ENCODE results near the gene RMND5B. TPM values are rescaled to one million over a fixed set of nuclear protein-coding genes. Genes with fewer than 3 reads are reported as not detected.

The RMND5B gene
- polyA plus RNA-seq, 1 of the 3 experiments (the other 2 are of a cell fraction), result 42.8 TPM

GRCh38 chr5:178149199-178149932 lies 18.6 kb downstream of the RMND5B start (continued):
- TF ChIP-seq REST (IDR thresholded peaks at IDR 0.05; ENCODE audit: low read depth, low read length) (no peak), RCOR1 (IDR thresholded peaks at IDR 0.05; ENCODE audit: low read length) (no peak), MEF2A (IDR thresholded peaks at IDR 0.05; ENCODE audit: borderline replicate concordance, low read depth) (no peak)

- H3K9ac ChIP-seq, result no peak overlapping the region
- H3K36me3 ChIP-seq (replicated peaks in 1 of 2; ENCODE audit: control insufficient read depth in 1 of 2, insufficient read depth in 2 of 2, low read length in 1 of 2), result peaks cover 24 to 57% of the 10 kb centered on the region in 2 experiments
- H3K4me3 ChIP-seq (ENCODE audit: low read depth in 2 of 2, low read length in 1 of 2), result no peak overlapping the region
- DNase-seq, result no peak
- no peak overlapping the region for H2AFZ ChIP-seq (ENCODE audit: low read depth)
- ChIA-PET CTCF (interaction anchor here (1.2 to 18.9 kb wide), 3 partner anchors 10 to 75 kb away, joined by 3 to 319 read pairs (median 3); no protein-coding TSS in a partner anchor), POLR2A (no interaction called here)
- H3K79me2 ChIP-seq (ENCODE audit: insufficient read depth), result peaks cover 21% of the 10 kb centered on the region
- no peaks in the 10 kb centered on the region for H3K27me3 ChIP-seq (ENCODE audit: insufficient read depth)
- peaks cover 0 to 22% of the 10 kb centered on the region in 2 experiments; a peak in 3 of 4 replicates for H3K4me1 ChIP-seq (ENCODE audit: control insufficient read depth in 1 of 2, insufficient read depth in 2 of 2, low read depth in 1 of 2, low read length in 1 of 2)
- H3K9me2 ChIP-seq, result no peaks in the 10 kb centered on the region
- peak overlapping the region in 1 of 2 experiments; percentile 13; a peak in 1 of 4 replicates for H3K27ac ChIP-seq (ENCODE audit: low read depth in 2 of 2, low read length in 1 of 2)
- 0 out of 2 replicates have a peak, but pooled peaks have one; percentile 50 for TF ChIP-seq POLR2AphosphoS5 (IDR thresholded peaks at IDR 0.05; ENCODE audit: low read depth, low read length)
- no peak for TF ChIP-seq JUND (IDR thresholded peaks at IDR 0.05)
- TF ChIP-seq FOXM1 (IDR thresholded peaks at IDR 0.05; ENCODE audit: low read depth), result no peak
- TF ChIP-seq GATA2 (CRISPR knock-in tag; IDR thresholded peaks at IDR 0.05), result no peak
- no peak for TF ChIP-seq EP300 (IDR thresholded peaks at IDR 0.05; ENCODE audit: borderline replicate concordance in 1 of 2, low read depth in 1 of 2, low read length in 1 of 2)
- no peaks in the 10 kb centered on the region for H3K9me3 ChIP-seq
- H4K20me1 ChIP-seq (ENCODE audit: insufficient read depth), result no peaks in the 10 kb centered on the region; the same call in 1 of the 2 replicates
- no peak overlapping the region for H3K4me2 ChIP-seq
- peaks cover 7% of the 10 kb centered on the region for H3F3A ChIP-seq (replicated peaks; ENCODE audit: insufficient read depth)
- WGBS (ENCODE audit: low lambda C conversion rate), result 91% methylated on average over 10 of the region's 11 CpGs
Measured at GRCh38 chr5:178150977-178151734, 20.3 kb downstream of the RMND5B start.
